Tibial nerve (tissue), 4 donors: ENCODE measurements around the gene L3MBTL4. TPM values are rescaled to one million over a fixed set of nuclear protein-coding genes. Genes with fewer than 3 reads are reported as not detected.

Experiments used
- DNase-seq, 2 donors: peaks; one replicate each; pipeline ENCODE4 v3.0.0-alpha.2; 2019; ENCODE audit warnings: low spot score in 2 of 2
- H3K27ac ChIP-seq, 4 donors: fragments of 200-600 bp; sonication (generic) in 3 of 4; one replicate each; pipeline ENCODE4 v1.5.1; 2017 to 2019; ENCODE audit warnings: mild to moderate bottlenecking in 1 of 4
- H3K27me3 ChIP-seq, 2 donors: fragments of 200-600 bp; sonication (generic) in 1 of 2; one replicate each; pipeline versions ENCODE4 v1.5.1 to v1.6.0; 2017 to 2019
- H3K36me3 ChIP-seq, 3 donors: fragments of 200-600 bp; sonication (generic); one replicate each; pipeline ENCODE4 v1.5.1; 2018 to 2019
- H3K4me1 ChIP-seq, 4 donors: fragments of 200-600 bp; sonication (generic) in 3 of 4; one replicate each; pipeline ENCODE4 v1.5.1; 2017 to 2019
- H3K4me3 ChIP-seq, 4 donors: fragments of 200-600 bp; sonication (generic) in 3 of 4; one replicate each; pipeline ENCODE4 v1.5.1; 2017 to 2019; ENCODE audit warnings: mild to moderate bottlenecking in 1 of 4, moderate library complexity in 1 of 4
- H3K9me3 ChIP-seq, 4 donors: fragments of 200-600 bp; sonication (generic) in 3 of 4; one replicate each; pipeline ENCODE4 v1.5.1; 2017 to 2019
- EP300 ChIP-seq, 2 donors: sonication (generic); formaldehyde crosslinking; IDR thresholded peaks; one replicate each; pipeline ENCODE4 v1.6.1; 2017; ENCODE audit warnings: antibody characterized with exemption in 2 of 2, mild to moderate bottlenecking in 1 of 2
- POLR2A ChIP-seq, 2 donors: fragments of 450-650 bp; IDR thresholded peaks; one replicate each; pipeline ENCODE4 v1.6.1; 2017; ENCODE audit warnings: antibody characterized with exemption in 2 of 2, mild to moderate bottlenecking in 2 of 2, moderate library complexity in 2 of 2
- WGBS, 2 donors: methylation state at CpG; one replicate each; pipeline ENCODE4 v1.1.5; 2018; 5-methylcytosine and 5-hydroxymethylcytosine counted together
- total RNA-seq, 4 donors: library from RNA; depleted of rRNA; stranded (reverse); fragments of >200 nt; gene quantifications; one replicate each; pipeline ENCODE4 v1.1.0, GENCODE V29; 2016
- TF ChIP-seq, protein P1 (sequence below), 5 experiments: fragments of 200-600 bp in 3 of 5; fragments of 450-650 bp in 2 of 5; sonication (generic) in 3 of 5; IDR thresholded peaks; one replicate each; pipeline ENCODE4 v1.5.1; 2016 to 2019; ENCODE audit warnings: antibody characterized with exemption in 5 of 5, mild to moderate bottlenecking in 3 of 5, moderate library complexity in 2 of 5

L3MBTL4 gene
- total RNA-seq, 4 donors from 2014 or later, result 6.3 to 9.0 (median 8.1) TPM

DNA sequence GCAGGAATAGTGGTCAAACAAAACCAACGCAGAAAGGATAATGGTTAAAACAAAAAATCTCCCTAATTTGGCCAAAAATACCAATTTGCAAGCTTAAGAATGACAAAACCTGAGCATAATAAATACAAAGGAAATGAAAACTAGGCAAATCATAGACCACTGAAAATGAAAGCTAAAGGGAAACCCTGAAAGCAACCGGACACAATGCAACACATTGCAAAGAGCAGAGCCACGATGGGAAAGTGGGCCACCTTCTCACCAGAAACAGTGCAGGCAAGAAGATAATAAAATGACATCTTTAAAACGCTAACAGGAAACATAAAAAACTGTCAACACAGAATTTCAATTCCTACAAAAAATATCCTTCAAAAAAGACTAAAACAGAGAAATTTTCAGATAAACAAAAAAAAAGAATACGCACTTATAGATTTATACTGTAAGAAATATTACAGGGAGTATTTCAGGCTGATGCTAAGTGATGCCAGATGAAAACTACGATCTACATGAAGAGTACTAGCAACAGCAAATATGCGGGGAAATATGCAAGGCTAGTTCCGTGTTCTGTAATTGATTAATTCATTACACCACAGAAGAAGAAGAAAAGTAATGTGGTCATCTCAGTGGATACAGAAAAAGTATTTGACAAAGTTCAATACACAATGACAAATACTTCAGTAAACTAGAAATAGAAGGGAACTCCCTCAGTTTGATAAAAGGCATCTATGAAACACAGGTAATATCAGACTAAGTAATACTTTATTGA lies 239.5 kb downstream of the L3MBTL4 start:
- Histone ChIP-seq H3K36me3 (peaks cover 0 to 7% (median 0%) of the 10 kb centered on the region in 3 donors), H3K27me3 (no peaks in the 10 kb centered on the region), H3K27ac (no peak overlapping the region), H3K4me3 (no peak overlapping the region), H3K9me3 (no peaks in the 10 kb centered on the region), H3K4me1 (no peaks in the 10 kb centered on the region)
- TF ChIP-seq POLR2A (IDR thresholded peaks at IDR 0.05) (no peak), EP300 (IDR thresholded peaks at IDR 0.05) (no peak)
- TF ChIP-seq, protein P1, sequence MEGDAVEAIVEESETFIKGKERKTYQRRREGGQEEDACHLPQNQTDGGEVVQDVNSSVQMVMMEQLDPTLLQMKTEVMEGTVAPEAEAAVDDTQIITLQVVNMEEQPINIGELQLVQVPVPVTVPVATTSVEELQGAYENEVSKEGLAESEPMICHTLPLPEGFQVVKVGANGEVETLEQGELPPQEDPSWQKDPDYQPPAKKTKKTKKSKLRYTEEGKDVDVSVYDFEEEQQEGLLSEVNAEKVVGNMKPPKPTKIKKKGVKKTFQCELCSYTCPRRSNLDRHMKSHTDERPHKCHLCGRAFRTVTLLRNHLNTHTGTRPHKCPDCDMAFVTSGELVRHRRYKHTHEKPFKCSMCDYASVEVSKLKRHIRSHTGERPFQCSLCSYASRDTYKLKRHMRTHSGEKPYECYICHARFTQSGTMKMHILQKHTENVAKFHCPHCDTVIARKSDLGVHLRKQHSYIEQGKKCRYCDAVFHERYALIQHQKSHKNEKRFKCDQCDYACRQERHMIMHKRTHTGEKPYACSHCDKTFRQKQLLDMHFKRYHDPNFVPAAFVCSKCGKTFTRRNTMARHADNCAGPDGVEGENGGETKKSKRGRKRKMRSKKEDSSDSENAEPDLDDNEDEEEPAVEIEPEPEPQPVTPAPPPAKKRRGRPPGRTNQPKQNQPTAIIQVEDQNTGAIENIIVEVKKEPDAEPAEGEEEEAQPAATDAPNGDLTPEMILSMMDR (IDR thresholded peaks at IDR 0.05), result no peak
- no peak for DNase-seq
- 84 to 90% methylated on average over 8 of the region's 8 CpGs for WGBS, 2 donors

DNA sequence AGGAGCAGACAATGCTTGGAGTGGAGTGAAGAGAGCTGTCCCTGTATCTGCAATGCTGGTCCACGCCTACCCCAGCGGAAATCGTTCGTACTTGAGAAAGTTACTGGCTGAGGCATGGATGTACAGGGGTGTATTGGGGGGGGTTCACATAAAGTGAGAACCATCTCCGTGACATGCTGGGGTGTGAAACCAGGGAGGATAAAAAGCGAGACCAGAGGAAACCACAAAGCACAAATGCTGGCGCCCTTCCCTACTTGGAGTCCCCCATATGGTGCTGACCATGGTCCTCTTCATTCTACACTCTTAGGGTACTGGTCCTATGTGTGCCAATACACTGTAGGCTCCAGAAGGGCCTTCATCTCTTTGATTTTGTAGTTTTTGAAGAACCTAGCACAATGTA lies 244.1 kb downstream of the L3MBTL4 start:
- Histone ChIP-seq H3K27me3 (no peaks in the 10 kb centered on the region), H3K4me1 (no peaks in the 10 kb centered on the region), H3K4me3 (no peak overlapping the region), H3K9me3 (peaks cover 0 to 6% (median 0%) of the 10 kb centered on the region in 4 donors), H3K27ac (no peak overlapping the region), H3K36me3 (peaks cover 0 to 8% (median 0%) of the 10 kb centered on the region in 3 donors)
- DNase-seq, result no peak
- WGBS, 2 donors, result 93 to 96% methylated on average over 7 of the region's 7 CpGs
- TF ChIP-seq POLR2A (IDR thresholded peaks at IDR 0.05) (no peak), EP300 (IDR thresholded peaks at IDR 0.05) (no peak)
- TF ChIP-seq, protein P1 (IDR thresholded peaks at IDR 0.05), result no peak

- TF ChIP-seq, protein P1 (IDR thresholded peaks at IDR 0.05), result no peak
- TF ChIP-seq EP300 (IDR thresholded peaks at IDR 0.05), result no peak
- no peak for TF ChIP-seq POLR2A (IDR thresholded peaks at IDR 0.05)
- Histone ChIP-seq H3K27me3 (no peaks in the 10 kb centered on the region), H3K27ac (no peak overlapping the region), H3K36me3 (peaks cover 0 to 34% (median 0%) of the 10 kb centered on the region in 3 donors), H3K9me3 (peaks cover 0 to 13% (median 0%) of the 10 kb centered on the region in 4 donors), H3K4me3 (no peak overlapping the region), H3K4me1 (no peaks in the 10 kb centered on the region)
- no peak for DNase-seq
- WGBS, 2 donors, result 89 to 93% methylated on average over 4 of the region's 4 CpGs
These were observed 253.2 kb downstream of the L3MBTL4 start for GRCh38 chr18:6161549-6161948.

GRCh38 chr18:6159426-6159825 lies 255.3 kb downstream of the L3MBTL4 start:
- DNase-seq, result no peak
- no peak for TF ChIP-seq POLR2A (IDR thresholded peaks at IDR 0.05)
- TF ChIP-seq, protein P1 (IDR thresholded peaks at IDR 0.05), result no peak
- TF ChIP-seq EP300 (IDR thresholded peaks at IDR 0.05), result no peak
- H3K4me1 ChIP-seq, result no peaks in the 10 kb centered on the region
- H3K36me3 ChIP-seq, result peaks cover 0 to 32% (median 0%) of the 10 kb centered on the region in 3 donors
- H3K27ac ChIP-seq, result no peak overlapping the region
- 94 to 96% methylated on average over 7 of the region's 7 CpGs for WGBS, 2 donors
- no peak overlapping the region for H3K4me3 ChIP-seq
- no peaks in the 10 kb centered on the region for H3K27me3 ChIP-seq
- peaks cover 0 to 12% (median 0%) of the 10 kb centered on the region in 4 donors for H3K9me3 ChIP-seq

DNA sequence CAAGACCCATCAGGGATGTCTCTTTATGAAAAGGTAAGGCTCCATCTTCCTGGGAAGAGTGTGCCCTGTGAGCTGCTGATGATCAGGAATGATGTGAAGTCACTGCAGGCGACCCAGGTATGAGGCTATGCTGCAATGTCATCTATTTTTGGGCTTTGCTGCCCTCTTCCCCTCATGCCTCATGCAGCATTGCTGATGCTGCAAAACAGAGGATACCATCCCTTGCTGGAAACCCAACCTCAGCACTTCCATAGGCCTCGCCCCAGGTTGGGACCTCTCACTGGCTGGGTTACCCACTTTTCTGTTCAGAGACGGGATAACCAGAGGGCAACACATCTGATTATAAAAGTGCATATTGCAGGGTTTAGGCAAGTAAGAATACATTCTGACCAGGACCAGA lies 255.8 kb downstream of the L3MBTL4 start:
- WGBS, 2 donors, result 96 to 97% methylated on average over 3 of the region's 3 CpGs
- TF ChIP-seq POLR2A (IDR thresholded peaks at IDR 0.05) (no peak), EP300 (IDR thresholded peaks at IDR 0.05) (no peak)
- TF ChIP-seq, protein P1 (IDR thresholded peaks at IDR 0.05), result no peak

More for the DNA sequence above, 255.8 kb downstream of the L3MBTL4 start:
- Histone ChIP-seq H3K27ac (no peak overlapping the region), H3K4me3 (no peak overlapping the region), H3K36me3 (peaks cover 0 to 27% (median 0%) of the 10 kb centered on the region in 3 donors), H3K9me3 (peaks cover 0 to 7% (median 0%) of the 10 kb centered on the region in 4 donors), H3K27me3 (no peaks in the 10 kb centered on the region), H3K4me1 (no peaks in the 10 kb centered on the region)
- DNase-seq, result no peak
